Mesenchymal stem cell (in vitro differentiated cells and primary cell): ENCODE results near the gene PITX3.

Experiments
- DNase-seq: peaks from one replicate; pipeline ENCODE4 v3.0.0-alpha.2; 2013
- H2AFZ ChIP-seq: one replicate; pipeline ENCODE4 v1.6.1; 2013; ENCODE audit warnings: low read depth, mild to moderate bottlenecking, control low read depth, inconsistent platforms, low read length, moderate library complexity
- H2AK5ac ChIP-seq: 2 replicates; pipeline ENCODE4 v1.6.1; 2013; ENCODE audit warnings: low read length, moderate library complexity, mild to moderate bottlenecking, inconsistent platforms; ENCODE audit not compliant: severe bottlenecking
- H2BK120ac ChIP-seq: one replicate; pipeline ENCODE4 v1.6.1; 2013; ENCODE audit warnings: low read depth, mild to moderate bottlenecking, inconsistent platforms, low read length, moderate library complexity
- H2BK12ac ChIP-seq, 2 experiments: one replicate each; pipeline ENCODE4 v1.6.1; 2013; ENCODE audit warnings: inconsistent platforms in 2 of 2, low read length in 2 of 2, mild to moderate bottlenecking in 2 of 2, moderate library complexity in 2 of 2, control low read depth in 1 of 2
- H2BK15ac ChIP-seq: one replicate; pipeline ENCODE4 v1.6.1; 2013; ENCODE audit warnings: mild to moderate bottlenecking, low read depth, inconsistent platforms; ENCODE audit not compliant: poor library complexity, severe bottlenecking
- H2BK5ac ChIP-seq: 2 replicates; pipeline ENCODE4 v1.6.1; 2013; ENCODE audit warnings: low read depth, mild to moderate bottlenecking, low read length, control low read depth, inconsistent platforms; ENCODE audit not compliant: poor library complexity, severe bottlenecking
- H3K14ac ChIP-seq, 2 experiments: one replicate each; pipeline ENCODE4 v1.6.1; 2013; ENCODE audit warnings: inconsistent platforms in 2 of 2, low read length in 2 of 2, control low read depth in 1 of 2, mild to moderate bottlenecking in 1 of 2, moderate library complexity in 1 of 2
- H3K18ac ChIP-seq, 2 experiments: one replicate each; pipeline ENCODE4 v1.6.1; 2013; ENCODE audit warnings: inconsistent platforms in 2 of 2, low read length in 2 of 2, control low read depth in 1 of 2, low read depth in 1 of 2, mild to moderate bottlenecking in 1 of 2
- H3K23ac ChIP-seq, 2 experiments: one replicate each; pipeline ENCODE4 v1.6.1; 2013; ENCODE audit warnings: inconsistent platforms in 2 of 2, low read length in 2 of 2, mild to moderate bottlenecking in 2 of 2, moderate library complexity in 2 of 2, control low read depth in 1 of 2
- H3K27ac ChIP-seq: 2 replicates; pipeline ENCODE4 v1.5.1; 2013; ENCODE audit warnings: mild to moderate bottlenecking, moderate library complexity, low read length, control low read depth, inconsistent platforms; ENCODE audit not compliant: poor library complexity, severe bottlenecking
- H3K27me3 ChIP-seq, 2 experiments: 2 replicates each; pipeline versions ENCODE4 v1.6.1 to v1.7.0; 2013; ENCODE audit warnings: low read length in 2 of 2, mild to moderate bottlenecking in 2 of 2, moderate library complexity in 2 of 2, control low read depth in 1 of 2, inconsistent platforms in 1 of 2; ENCODE audit not compliant: control insufficient read depth in 1 of 2, insufficient read depth in 1 of 2
- H3K36me3 ChIP-seq, 2 experiments: 2 replicates each; pipeline versions ENCODE4 v1.6.1 to v1.7.0; 2013; ENCODE audit warnings: low read length in 2 of 2, control low read depth in 1 of 2, inconsistent platforms in 1 of 2, low read depth in 1 of 2, mild to moderate bottlenecking in 1 of 2; ENCODE audit not compliant: insufficient read depth in 2 of 2, control insufficient read depth in 1 of 2
- H3K4ac ChIP-seq, 2 experiments: one replicate each; pipeline ENCODE4 v1.6.1; 2013; ENCODE audit warnings: inconsistent platforms in 2 of 2, low read length in 2 of 2, mild to moderate bottlenecking in 2 of 2, moderate library complexity in 2 of 2, control low read depth in 1 of 2, low read depth in 1 of 2
- H3K4me1 ChIP-seq: 2 replicates; pipeline ENCODE4 v1.6.1; 2013; ENCODE audit warnings: low read depth, low read length, control low read depth; ENCODE audit not compliant: control insufficient read depth, insufficient read depth
- H3K4me2 ChIP-seq: 2 replicates; pipeline ENCODE4 v1.6.1; 2013; ENCODE audit warnings: low read length, mild to moderate bottlenecking, inconsistent platforms; ENCODE audit not compliant: poor library complexity, severe bottlenecking
- H3K4me3 ChIP-seq, 2 experiments: 2 replicates each; pipeline versions ENCODE4 v1.5.1 to v1.7.0; 2013; ENCODE audit warnings: low read length in 2 of 2, mild to moderate bottlenecking in 2 of 2, control low read depth in 1 of 2, low read depth in 1 of 2; ENCODE audit not compliant: insufficient read depth in 1 of 2
- H3K79me1 ChIP-seq: replicated peaks from 2 replicates; pipeline ENCODE4 v1.6.1; 2013; ENCODE audit warnings: mild to moderate bottlenecking, control low read depth, low read length, inconsistent platforms; ENCODE audit not compliant: poor library complexity, severe bottlenecking
- H3K9ac ChIP-seq: 2 replicates; pipeline ENCODE4 v1.7.0; 2013; ENCODE audit warnings: mild to moderate bottlenecking, low read length, moderate library complexity
- H3K9me3 ChIP-seq: 2 replicates; pipeline ENCODE4 v1.7.0; 2013; ENCODE audit warnings: mild to moderate bottlenecking, low read length; ENCODE audit not compliant: control insufficient read depth
- H4K8ac ChIP-seq: one replicate; pipeline ENCODE4 v1.6.1; 2013; ENCODE audit warnings: inconsistent platforms, mild to moderate bottlenecking, low read length, moderate library complexity
- H4K91ac ChIP-seq: one replicate; pipeline ENCODE4 v1.6.1; 2013; ENCODE audit warnings: mild to moderate bottlenecking, low read length, inconsistent platforms
- WGBS: methylation state at CpG from one replicate; pipeline ENCODE4 v1.1.7; 2013; ENCODE audit warnings: mixed read lengths; 5-methylcytosine and 5-hydroxymethylcytosine counted together

PITX3 gene

GRCh38 chr10:102262744-102263370 is 21.5 kb upstream of the PITX3 start:
- no peak overlapping the region for H2BK15ac ChIP-seq
- no peak overlapping the region for H3K18ac ChIP-seq
- H3K27me3 ChIP-seq: no peaks in the 10 kb centered on the region
- no peak overlapping the region for H4K8ac ChIP-seq
- H2BK5ac ChIP-seq: no peak overlapping the region
- H3K23ac ChIP-seq: peak overlapping the region in 1 of 2 experiments; percentile 2
- peak; percentile 28 for DNase-seq
- no peak overlapping the region for H3K4me2 ChIP-seq
- H2BK12ac ChIP-seq: no peak overlapping the region
- no peak overlapping the region for H3K4me3 ChIP-seq
- no peak overlapping the region for H2AFZ ChIP-seq
- no peak overlapping the region for H2BK120ac ChIP-seq
- H2AK5ac ChIP-seq: no peak overlapping the region
- no peaks in the 10 kb centered on the region for H3K9me3 ChIP-seq
- H3K9ac ChIP-seq: no peak overlapping the region
- no peak overlapping the region for H3K4ac ChIP-seq
- H3K36me3 ChIP-seq: peaks cover 10 to 45% of the 10 kb centered on the region in 2 experiments
- 79% methylated on average over 4 of the region's 4 CpGs for WGBS
- no peak overlapping the region for H4K91ac ChIP-seq
- peaks cover 14% of the 10 kb centered on the region for H3K79me1 ChIP-seq
- peaks cover 2% of the 10 kb centered on the region for H3K4me1 ChIP-seq
- no peak overlapping the region for H3K27ac ChIP-seq
- H3K14ac ChIP-seq: no peak overlapping the region

GRCh38 chr10:102261842-102262241 is 20.5 kb upstream of the PITX3 start:
- Histone ChIP-seq H3K79me1 (peaks cover 13% of the 10 kb centered on the region), H3K27ac (no peak overlapping the region), H2BK5ac (no peak overlapping the region), H2BK15ac (no peak overlapping the region), H2BK120ac (no peak overlapping the region), H3K4me3 (no peak overlapping the region), H2BK12ac (no peak overlapping the region), H3K4me2 (no peak overlapping the region), H2AFZ (no peak overlapping the region), H3K23ac (no peak overlapping the region), H3K9me3 (no peaks in the 10 kb centered on the region), H3K36me3 (peaks cover 14 to 45% of the 10 kb centered on the region in 2 experiments), H3K27me3 (no peaks in the 10 kb centered on the region), H3K9ac (peak overlapping the region; percentile 46), H4K91ac (no peak overlapping the region), H3K4me1 (no peaks in the 10 kb centered on the region), H3K18ac (no peak overlapping the region), H3K14ac (no peak overlapping the region), H2AK5ac (no peak overlapping the region), H4K8ac (no peak overlapping the region), H3K4ac (no peak overlapping the region)
- 93% methylated on average over 4 of the region's 6 CpGs for WGBS
- no peak for DNase-seq

GRCh38 chr10:102261196-102261595 is 19.9 kb upstream of the PITX3 start:
- Histone ChIP-seq H2BK15ac (no peak overlapping the region), H3K18ac (no peak overlapping the region), H3K27me3 (no peaks in the 10 kb centered on the region), H3K36me3 (peaks cover 18 to 45% of the 10 kb centered on the region in 2 experiments), H3K14ac (no peak overlapping the region), H3K4me1 (no peaks in the 10 kb centered on the region), H3K23ac (no peak overlapping the region), H2AFZ (no peak overlapping the region), H3K4ac (no peak overlapping the region), H2BK5ac (no peak overlapping the region), H4K8ac (no peak overlapping the region), H4K91ac (no peak overlapping the region), H3K79me1 (peaks cover 11% of the 10 kb centered on the region), H3K4me2 (no peak overlapping the region), H3K27ac (no peak overlapping the region), H2BK120ac (no peak overlapping the region), H2AK5ac (no peak overlapping the region), H3K9me3 (no peaks in the 10 kb centered on the region), H3K4me3 (no peak overlapping the region), H3K9ac (peak overlapping the region; percentile 46), H2BK12ac (no peak overlapping the region)
- DNase-seq: no peak

- 93% methylated on average over 2 of the region's 2 CpGs for WGBS
- Histone ChIP-seq H2BK15ac (no peak overlapping the region), H3K4me3 (no peak overlapping the region), H3K4me1 (peaks cover 2% of the 10 kb centered on the region), H3K9me3 (no peaks in the 10 kb centered on the region), H2AK5ac (no peak overlapping the region), H2BK5ac (no peak overlapping the region), H2BK12ac (no peak overlapping the region), H3K36me3 (peaks cover 19 to 20% of the 10 kb centered on the region in 2 experiments), H2AFZ (no peak overlapping the region), H3K9ac (no peak overlapping the region), H2BK120ac (no peak overlapping the region), H3K79me1 (no peaks in the 10 kb centered on the region), H3K23ac (no peak overlapping the region), H4K8ac (no peak overlapping the region), H3K27ac (no peak overlapping the region), H3K18ac (no peak overlapping the region), H3K4ac (no peak overlapping the region), H3K4me2 (no peak overlapping the region), H4K91ac (no peak overlapping the region), H3K27me3 (no peaks in the 10 kb centered on the region), H3K14ac (no peak overlapping the region)
- DNase-seq: no peak
These were observed 14.1 kb upstream of the PITX3 start for GRCh38 chr10:102255404-102255803.
